ENCODE results near the gene RBFA.

DNA sequence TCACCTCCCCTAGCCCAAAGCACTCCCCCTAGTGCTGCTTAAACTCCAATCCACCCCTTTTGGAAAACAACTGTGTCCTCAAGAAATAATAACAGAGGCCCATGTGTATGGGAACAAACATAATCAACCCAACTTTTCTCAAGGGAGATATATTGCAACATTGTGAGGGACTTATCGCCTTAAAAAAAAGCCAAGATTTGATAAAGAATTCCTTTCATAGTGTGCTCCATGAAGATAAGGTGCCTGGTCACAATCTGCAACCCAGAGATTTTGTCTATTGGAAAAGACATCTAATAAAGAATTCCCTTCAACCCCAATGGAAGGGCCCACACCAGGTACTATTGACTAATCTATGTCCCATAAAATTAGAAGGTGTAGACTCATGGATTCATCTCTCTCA is 4.5 kb upstream of the RBFA start:
- TF ChIP-seq, protein P1, sequence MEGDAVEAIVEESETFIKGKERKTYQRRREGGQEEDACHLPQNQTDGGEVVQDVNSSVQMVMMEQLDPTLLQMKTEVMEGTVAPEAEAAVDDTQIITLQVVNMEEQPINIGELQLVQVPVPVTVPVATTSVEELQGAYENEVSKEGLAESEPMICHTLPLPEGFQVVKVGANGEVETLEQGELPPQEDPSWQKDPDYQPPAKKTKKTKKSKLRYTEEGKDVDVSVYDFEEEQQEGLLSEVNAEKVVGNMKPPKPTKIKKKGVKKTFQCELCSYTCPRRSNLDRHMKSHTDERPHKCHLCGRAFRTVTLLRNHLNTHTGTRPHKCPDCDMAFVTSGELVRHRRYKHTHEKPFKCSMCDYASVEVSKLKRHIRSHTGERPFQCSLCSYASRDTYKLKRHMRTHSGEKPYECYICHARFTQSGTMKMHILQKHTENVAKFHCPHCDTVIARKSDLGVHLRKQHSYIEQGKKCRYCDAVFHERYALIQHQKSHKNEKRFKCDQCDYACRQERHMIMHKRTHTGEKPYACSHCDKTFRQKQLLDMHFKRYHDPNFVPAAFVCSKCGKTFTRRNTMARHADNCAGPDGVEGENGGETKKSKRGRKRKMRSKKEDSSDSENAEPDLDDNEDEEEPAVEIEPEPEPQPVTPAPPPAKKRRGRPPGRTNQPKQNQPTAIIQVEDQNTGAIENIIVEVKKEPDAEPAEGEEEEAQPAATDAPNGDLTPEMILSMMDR (IDR thresholded peaks at IDR 0.05): no peak
- no peak for TF ChIP-seq POLR2A (IDR thresholded peaks at IDR 0.05)
